H1 (cell line): ENCODE measurements around the gene TFCP2L1. TPM values are rescaled to one million over a fixed set of nuclear protein-coding genes. Genes with fewer than 3 reads are reported as not detected.

Experiments used
- CEBPB ChIP-seq: IDR thresholded peaks from 2 replicates; pipeline ENCODE4 v1.6.1; 2012; ENCODE audit warnings: low read depth, low read length
- CTBP2 ChIP-seq: IDR thresholded peaks from 2 replicates; pipeline ENCODE4 v1.7.0; 2011; ENCODE audit warnings: borderline replicate concordance, mild to moderate bottlenecking, moderate library complexity, mixed read lengths, low read length; ENCODE audit not compliant: insufficient read depth, insufficient read length
- HDAC2 ChIP-seq, 2 experiments: fragments of 300-600 bp in 1 of 2; sonication (generic) in 1 of 2; IDR thresholded peaks; 2 replicates each; pipeline ENCODE4 v1.6.1; 2011 to 2012; ENCODE audit warnings: low read depth in 2 of 2, low read length in 2 of 2, mild to moderate bottlenecking in 2 of 2, moderate library complexity in 2 of 2, borderline replicate concordance in 1 of 2, inconsistent platforms in 1 of 2
- RAD21 ChIP-seq, 2 experiments: IDR thresholded peaks in 1 of 2; conservative IDR thresholded peaks in 1 of 2; 2 replicates each; pipeline ENCODE4 v1.6.1; 2011; ENCODE audit warnings: low read depth in 2 of 2, low read length in 2 of 2, improper control_type of control experiment in 1 of 2, inconsistent platforms in 1 of 2, mild to moderate bottlenecking in 1 of 2, moderate library complexity in 1 of 2
- RBBP5 ChIP-seq: IDR thresholded peaks from 2 replicates; pipeline ENCODE4 v1.7.1; 2012; ENCODE audit warnings: low read depth, mild to moderate bottlenecking, inconsistent platforms, low read length, moderate library complexity, borderline replicate concordance
- SIX5 ChIP-seq: IDR thresholded peaks from 2 replicates; pipeline ENCODE4 v1.6.1; 2011; ENCODE audit warnings: mild to moderate bottlenecking, low read depth, low read length
- TAF7 ChIP-seq: optimal IDR thresholded peaks from 2 replicates; pipeline ENCODE3; 2011; ENCODE audit warnings: low read depth, mild to moderate bottlenecking, inconsistent platforms, low read length, moderate library complexity, borderline replicate concordance
- polyA plus RNA-seq, 7 experiments: library from polyadenylated mRNA; depleted of rRNA in 3 of 7; stranded (reverse) in 5 of 7; unstranded in 2 of 7; fragments of >200 nt in 5 of 7; fragments of 200-250 nt in 2 of 7; gene quantifications; 1 replicate in 5 of 7; 2 replicates in 1 of 7; 4 replicates in 1 of 7; pipeline versions ENCODE4 v1.2.1 to v1.2.3, GENCODE V29; 2011 to 2013; ENCODE audit warnings: missing spikeins in 2 of 7, mixed read lengths in 2 of 7
- total RNA-seq: library from RNA; stranded (reverse); fragmentation: NEBNext Ultra II Directional; extraction: Animal tissue kit (Norgen Biotek cat#: 25700); gene quantifications from 2 replicates; pipeline ENCODE4 v1.2.1, GENCODE V29; 2021

The TFCP2L1 gene
- total and polyA plus RNA-seq, 2 of the 8 experiments (the other 6 are each of a cell fraction or from before 2014, with no cell fraction given) = 1.5 to 3.8 TPM

- TF ChIP-seq CEBPB = no peak
- no peak for TF ChIP-seq HDAC2 (IDR thresholded peaks at IDR 0.05; ENCODE audit: borderline replicate concordance in 1 of 2, low read depth in 2 of 2, low read length in 2 of 2)
- no peak for TF ChIP-seq TAF7
- no peak for TF ChIP-seq RAD21 (IDR thresholded peaks at IDR 0.05 in 1 of 2, conservative IDR thresholded peaks at IDR 0.05 in 1 of 2; ENCODE audit: low read depth in 2 of 2, low read length in 2 of 2)
- TF ChIP-seq CTBP2 = no peak
- no peak for TF ChIP-seq RBBP5
- no peak for TF ChIP-seq SIX5
- TF ChIP-seq, all 59 proteins: peak for 0
Measured at GRCh38 chr2:121173112-121173511, 111.9 kb downstream of the TFCP2L1 start (continued).
